NCI-H82 (cell line): ENCODE results near the gene ADAT1.

Experiments used
- DNase-seq: peaks from one replicate; lab custom pipeline; 2025; lab: John Stamatoyannopoulos, UW

The ADAT1 gene

GRCh38 chr16:75622761-75623605, at the start of gene ADAT1:
ADAT1 (minus strand) TSS chr16:75623281; CDS start chr16:75620799, 2,482 bp downstream.
- DNase-seq = peak; percentile 99

- no peak for DNase-seq
Measured at GRCh38 chr16:75667503-75667902, 44.4 kb upstream of the ADAT1 start.

GRCh38 chr16:75660726-75661302, 37.7 kb upstream of the ADAT1 start:
- DNase-seq = no peak

GRCh38 chr16:75660321-75660720, 37.2 kb upstream of the ADAT1 start:
- DNase-seq = no peak

- no peak for DNase-seq
Measured at GRCh38 chr16:75658175-75658574, 35.1 kb upstream of the ADAT1 start.

- DNase-seq = no peak
Measured at GRCh38 chr16:75653922-75654321, 30.8 kb upstream of the ADAT1 start.

- DNase-seq = peak; percentile 77
Measured at GRCh38 chr16:75648265-75649076, 25.4 kb upstream of the ADAT1 start.

- peak; percentile 94 for DNase-seq
Measured at GRCh38 chr16:75647492-75648264, 24.6 kb upstream of the ADAT1 start, which contains the start of the genes KARS1 and TERF2IP. KARS1 (minus strand) TSS chr16:75647665; CDS start chr16:75647639, 26 bp downstream. TERF2IP (plus strand) TSS chr16:75647773; CDS start chr16:75647883, 110 bp downstream.

GRCh38 chr16:75647112-75647491, 24.0 kb upstream of the ADAT1 start:
- DNase-seq = no peak

GRCh38 chr16:75644240-75645012, 21.3 kb upstream of the ADAT1 start:
- DNase-seq = peak; percentile 79

GRCh38 chr16:75640598-75640997, 17.5 kb upstream of the ADAT1 start:
- no peak for DNase-seq

- no peak for DNase-seq
Measured at GRCh38 chr16:75635036-75635435, 12.0 kb upstream of the ADAT1 start.

- DNase-seq = no peak
Measured at GRCh38 chr16:75632857-75633256, 9.8 kb upstream of the ADAT1 start.

- no peak for DNase-seq
Measured at GRCh38 chr16:75630052-75630451, 7.0 kb upstream of the ADAT1 start.

- DNase-seq = no peak
Measured at GRCh38 chr16:75629132-75629531, 6.1 kb upstream of the ADAT1 start.

GRCh38 chr16:75628351-75628750, 5.3 kb upstream of the ADAT1 start:
- no peak for DNase-seq

GRCh38 chr16:75627851-75628250, 4.8 kb upstream of the ADAT1 start:
- no peak for DNase-seq

GRCh38 chr16:75626806-75627205, 3.7 kb upstream of the ADAT1 start:
- DNase-seq = no peak

GRCh38 chr16:75624921-75625334, 1.8 kb upstream of the ADAT1 start:
- peak; percentile 54 for DNase-seq

- peak; percentile 66 for DNase-seq
Measured at GRCh38 chr16:75621170-75621477, 2.0 kb downstream of the ADAT1 start.
